ENCODE measurements around the gene CSPG4.

DNA sequence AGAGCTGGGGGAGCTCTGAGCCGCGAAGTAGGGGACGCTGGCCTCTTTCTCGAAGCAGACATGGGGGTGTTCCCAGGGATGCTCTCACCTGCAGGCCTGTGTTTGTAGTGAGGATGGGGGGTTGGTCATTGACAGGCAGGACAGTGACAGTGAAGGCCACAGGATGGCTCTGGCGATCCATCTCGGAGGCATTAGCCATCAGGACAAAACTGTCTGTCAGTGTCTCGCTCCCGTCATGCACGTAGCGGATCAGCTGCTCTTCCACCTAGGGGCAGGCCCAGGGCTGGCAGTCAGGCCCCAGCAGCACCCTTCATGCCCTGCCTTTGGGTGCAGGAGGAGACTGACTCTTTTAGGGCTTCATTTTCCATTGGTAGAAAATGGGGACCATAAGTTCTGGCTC is 28.0 kb downstream of the CSPG4 start:
- TF ChIP-seq, protein P1, sequence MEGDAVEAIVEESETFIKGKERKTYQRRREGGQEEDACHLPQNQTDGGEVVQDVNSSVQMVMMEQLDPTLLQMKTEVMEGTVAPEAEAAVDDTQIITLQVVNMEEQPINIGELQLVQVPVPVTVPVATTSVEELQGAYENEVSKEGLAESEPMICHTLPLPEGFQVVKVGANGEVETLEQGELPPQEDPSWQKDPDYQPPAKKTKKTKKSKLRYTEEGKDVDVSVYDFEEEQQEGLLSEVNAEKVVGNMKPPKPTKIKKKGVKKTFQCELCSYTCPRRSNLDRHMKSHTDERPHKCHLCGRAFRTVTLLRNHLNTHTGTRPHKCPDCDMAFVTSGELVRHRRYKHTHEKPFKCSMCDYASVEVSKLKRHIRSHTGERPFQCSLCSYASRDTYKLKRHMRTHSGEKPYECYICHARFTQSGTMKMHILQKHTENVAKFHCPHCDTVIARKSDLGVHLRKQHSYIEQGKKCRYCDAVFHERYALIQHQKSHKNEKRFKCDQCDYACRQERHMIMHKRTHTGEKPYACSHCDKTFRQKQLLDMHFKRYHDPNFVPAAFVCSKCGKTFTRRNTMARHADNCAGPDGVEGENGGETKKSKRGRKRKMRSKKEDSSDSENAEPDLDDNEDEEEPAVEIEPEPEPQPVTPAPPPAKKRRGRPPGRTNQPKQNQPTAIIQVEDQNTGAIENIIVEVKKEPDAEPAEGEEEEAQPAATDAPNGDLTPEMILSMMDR (conservative IDR thresholded peaks at IDR 0.05; ENCODE audit: low read depth, low read length) = no peak
- no peak for TF ChIP-seq POLR2A (IDR thresholded peaks at IDR 0.05; ENCODE audit: low read depth, low read length)
- no peak for TF ChIP-seq FOS (IDR thresholded peaks at IDR 0.05; ENCODE audit: low read depth, low read length)
- no peak for TF ChIP-seq CHD1 (IDR thresholded peaks at IDR 0.05; ENCODE audit: low read depth, low read length)
- TF ChIP-seq SMC3 (IDR thresholded peaks at IDR 0.05; ENCODE audit: low read depth, low read length) = no peak
- TF ChIP-seq RAD21 (IDR thresholded peaks at IDR 0.05; ENCODE audit: low read length) = no peak
- TF ChIP-seq USF2 (IDR thresholded peaks at IDR 0.05; ENCODE audit: low read depth, low read length) = no peak
- TF ChIP-seq MXI1 (IDR thresholded peaks at IDR 0.05; ENCODE audit: borderline replicate concordance, low read depth, low read length) = no peak

Data from IMR-90 (cell line).